ENCODE measurements around the gene PPP1R3C.

The PPP1R3C gene

GRCh38 chr10:91582153-91582554, 50.7 kb downstream of the PPP1R3C start:
- Mint-ChIP-seq H3K4me1 (no peaks in the 10 kb centered on the region), H3K27ac (no peak overlapping the region), H3K27me3 (peaks cover 13% of the 10 kb centered on the region), H3K4me3 (no peak overlapping the region), H3K36me3 (no peaks in the 10 kb centered on the region), H3K9me3 (peaks cover 3% of the 10 kb centered on the region)
- DNase-seq (ENCODE audit: low spot score in 2 of 2), result no peak
- ATAC-seq (ENCODE audit: low read depth), result no peak

GRCh38 chr10:91579329-91579985, 53.4 kb downstream of the PPP1R3C start:
- no peak overlapping the region for H3K4me3 Mint-ChIP-seq
- ATAC-seq (ENCODE audit: low read depth), result no peak
- peaks cover 3% of the 10 kb centered on the region for H3K9me3 Mint-ChIP-seq
- H3K4me1 Mint-ChIP-seq, result no peaks in the 10 kb centered on the region
- H3K27ac Mint-ChIP-seq, result no peak overlapping the region
- no peak for DNase-seq (ENCODE audit: low spot score in 2 of 2)
- no peaks in the 10 kb centered on the region for H3K36me3 Mint-ChIP-seq
- H3K27me3 Mint-ChIP-seq, result peaks cover 9% of the 10 kb centered on the region

All from memory B cell (primary cell).